NOMO-1 (cell line): ENCODE measurements around the gene MS4A6A.
"Not testable (repeated sequence)": the region's sequence is repeated elsewhere in the genome, so short reads cannot be mapped to it uniquely, and the experiment has no call there.

Source experiments
- DNase-seq, 2 experiments: peaks; one replicate each; lab custom pipeline; 2025; ENCODE audit not compliant: unreplicated experiment in 2 of 2; lab: John Stamatoyannopoulos, UW

Gene MS4A6A

DNA sequence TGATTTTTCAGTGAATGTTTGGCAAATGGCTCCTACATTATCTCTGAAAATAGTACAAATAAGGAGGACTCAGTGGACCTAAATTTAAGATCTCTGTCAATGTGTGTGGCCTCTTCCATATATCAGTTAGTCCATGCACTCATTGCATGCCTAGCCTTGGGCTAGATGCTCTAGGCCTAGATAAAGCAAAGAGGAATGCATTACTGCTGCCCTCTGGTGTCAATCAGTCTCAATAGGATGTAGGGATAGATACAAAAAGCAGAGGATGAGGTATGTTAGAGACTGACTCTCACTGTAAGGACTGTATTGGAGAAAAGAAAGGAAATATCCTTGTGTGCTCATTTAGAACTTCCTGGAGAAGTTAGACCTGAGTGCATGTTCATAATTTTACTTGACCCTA, 52.4 kb downstream of the MS4A6A start:
- peak; percentile 46 to 75 for DNase-seq

DNA sequence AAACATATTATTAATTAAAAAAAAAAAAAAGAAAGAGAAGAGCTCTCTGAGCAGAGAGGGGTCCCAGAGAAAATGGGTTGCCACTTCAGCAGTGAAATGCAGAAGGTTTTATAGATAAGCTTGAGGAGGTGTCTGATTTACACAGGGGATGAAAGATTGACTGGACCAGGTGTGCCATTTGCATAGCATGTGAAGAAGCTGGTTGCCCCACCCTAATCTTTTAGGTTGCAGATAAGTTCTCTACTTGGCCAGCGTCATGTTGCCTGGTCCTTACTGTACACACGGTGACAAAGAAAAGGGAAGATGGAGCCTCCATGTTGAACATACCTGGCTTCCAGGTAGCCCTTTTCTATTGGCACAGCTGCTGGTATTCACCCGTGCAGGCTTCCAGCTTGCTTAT, 53.0 kb downstream of the MS4A6A start:
- DNase-seq = no peak

DNA sequence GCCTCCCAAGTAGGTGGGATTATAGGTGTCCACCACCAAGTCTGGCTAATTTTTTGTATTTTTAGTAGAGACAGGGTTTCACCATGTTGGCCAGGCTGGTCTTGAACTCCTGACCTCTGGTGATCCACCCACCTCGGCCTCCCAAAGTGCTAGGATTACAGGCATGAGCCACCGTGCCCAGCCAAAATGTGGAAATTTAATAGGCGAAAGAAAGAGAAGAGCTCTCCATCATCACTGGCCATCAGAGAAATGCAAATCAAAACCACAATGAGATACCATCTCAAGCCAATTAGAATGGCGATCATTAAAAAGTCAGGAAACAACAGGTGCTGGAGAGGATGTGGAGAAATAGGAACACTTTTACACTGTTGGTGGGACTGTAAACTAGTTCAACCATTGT, 54.0 kb downstream of the MS4A6A start:
- DNase-seq = not testable (repeated sequence)

DNA sequence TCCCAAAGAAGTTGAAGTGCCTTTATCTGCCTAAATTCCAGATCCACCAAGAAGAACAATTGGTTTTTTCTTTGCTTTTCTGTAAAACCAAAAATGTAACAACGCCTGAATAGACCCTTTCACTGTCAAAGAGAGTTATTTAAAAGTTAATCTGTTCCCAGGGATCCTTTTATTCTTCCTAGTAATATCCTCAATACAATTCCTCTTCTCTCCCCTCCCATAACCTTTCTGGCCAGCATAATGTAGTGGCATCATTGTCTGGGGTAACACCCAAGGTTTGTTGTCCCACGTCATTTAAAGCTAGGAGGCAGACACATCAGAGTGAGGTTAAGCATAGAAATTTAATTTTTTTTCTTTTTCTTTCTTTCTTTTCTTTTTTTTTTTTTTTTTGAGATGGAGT, 54.5 kb downstream of the MS4A6A start:
- no peak for DNase-seq

DNA sequence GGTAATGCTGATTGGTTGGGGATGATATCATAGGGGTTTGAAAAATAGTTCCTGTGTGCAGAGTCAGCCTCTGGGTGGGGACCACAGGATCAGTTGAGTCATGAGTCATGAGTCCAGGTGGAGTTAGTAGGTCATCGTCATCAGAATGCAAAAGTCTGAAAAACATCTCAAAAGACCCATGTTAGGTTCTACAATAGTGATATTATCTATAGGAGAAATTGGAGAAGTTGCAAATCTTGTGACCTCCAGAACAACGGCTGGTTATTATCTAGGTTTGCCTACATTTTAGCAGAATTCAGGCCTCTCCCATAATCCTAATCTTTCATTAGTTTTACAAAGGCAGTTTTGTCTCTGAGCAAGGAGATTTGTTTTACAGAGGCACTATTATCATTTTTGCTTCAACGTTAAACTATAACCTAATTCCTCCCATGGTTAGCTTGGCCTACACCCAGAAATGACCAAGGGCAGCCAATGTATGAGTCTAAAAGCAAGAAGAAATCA, 55.5 kb downstream of the MS4A6A start:
- DNase-seq = no peak

DNA sequence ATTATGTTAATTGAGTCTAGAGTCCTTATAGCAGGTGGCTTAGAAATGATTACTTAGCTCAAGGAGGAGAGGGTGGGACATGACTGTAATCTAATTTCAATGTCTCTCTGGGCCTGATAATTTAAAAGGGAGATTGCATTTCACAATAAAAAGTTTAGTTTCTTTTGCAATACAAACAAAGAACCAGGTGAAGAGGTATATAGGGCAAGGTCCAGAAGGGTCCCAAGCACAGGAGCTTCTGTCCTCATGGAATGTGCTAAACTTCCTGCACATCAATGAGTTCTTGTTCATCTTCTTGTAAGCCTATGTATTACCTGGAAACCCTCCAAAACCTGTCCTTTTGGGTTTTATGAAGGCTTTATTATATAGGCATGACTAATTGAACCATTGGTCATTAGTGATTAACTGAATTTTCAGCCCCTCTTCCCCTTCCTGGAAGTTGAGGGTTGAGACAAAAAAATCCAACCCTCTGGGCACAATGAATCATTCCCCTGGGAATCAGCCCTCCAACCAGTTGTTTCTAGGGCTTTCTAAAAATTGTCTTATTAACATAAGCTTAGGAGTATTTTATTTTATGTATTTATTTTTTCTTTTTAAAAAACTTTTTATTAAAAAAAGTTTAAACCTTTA, 56.8 kb downstream of the MS4A6A start:
- no peak for DNase-seq

DNA sequence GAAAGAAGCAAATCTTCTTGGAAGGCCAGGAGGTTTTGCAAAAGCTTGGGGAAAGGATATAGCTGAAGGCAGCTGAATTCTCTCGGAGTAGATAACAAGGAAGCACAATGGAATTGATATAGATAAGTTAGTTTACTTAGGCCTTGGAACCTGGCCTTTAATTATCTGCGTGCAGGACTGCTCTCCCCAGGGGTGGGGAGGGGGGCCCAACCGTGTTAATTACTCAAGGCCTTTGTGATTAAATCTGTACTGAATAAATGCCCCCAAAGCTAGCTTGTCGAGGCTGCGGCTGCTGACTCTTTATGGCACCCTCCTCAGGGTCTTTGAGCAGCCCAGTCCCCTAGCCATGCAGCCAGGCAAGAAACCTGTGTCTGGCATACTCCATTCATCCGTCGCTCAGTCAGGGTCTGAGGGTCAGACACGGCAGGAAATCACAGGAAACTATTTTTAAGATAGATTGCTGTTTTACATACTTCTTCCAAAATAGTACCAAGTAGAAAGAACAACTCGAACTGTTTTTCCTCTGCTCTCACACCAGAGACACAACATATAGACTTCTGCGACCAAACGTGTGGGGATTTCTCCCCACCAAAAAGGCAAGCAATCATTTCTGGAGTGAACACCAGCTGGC, 58.0 kb downstream of the MS4A6A start:
- no peak for DNase-seq
